ENCODE measurements around the gene SLC38A10. TPM values are rescaled to one million over a fixed set of nuclear protein-coding genes. Genes with fewer than 3 reads are reported as not detected.

SLC38A10 gene
- total RNA-seq, 1 experiment from 2014 or later = 121 TPM

- Histone ChIP-seq H3K36me3 (peaks cover 34% of the 10 kb centered on the region), H3K4me3 (peak overlapping the region; percentile 88), H3K9me3 (no peaks in the 10 kb centered on the region), H3K27me3 (no peaks in the 10 kb centered on the region)
- DNase-seq = no peak
Measured at GRCh38 chr17:81237591-81238489, 57.3 kb downstream of the SLC38A10 start.

- H3K36me3 ChIP-seq = peaks cover 26% of the 10 kb centered on the region
- H3K27me3 ChIP-seq = no peaks in the 10 kb centered on the region
- H3K4me3 ChIP-seq = no peak overlapping the region
- no peaks in the 10 kb centered on the region for H3K9me3 ChIP-seq
- DNase-seq = no peak
Measured at GRCh38 chr17:81236784-81237183, 58.3 kb downstream of the SLC38A10 start.

GRCh38 chr17:81235822-81236740 lies 59.0 kb downstream of the SLC38A10 start:
- peaks cover 25% of the 10 kb centered on the region for H3K36me3 ChIP-seq

DNA sequence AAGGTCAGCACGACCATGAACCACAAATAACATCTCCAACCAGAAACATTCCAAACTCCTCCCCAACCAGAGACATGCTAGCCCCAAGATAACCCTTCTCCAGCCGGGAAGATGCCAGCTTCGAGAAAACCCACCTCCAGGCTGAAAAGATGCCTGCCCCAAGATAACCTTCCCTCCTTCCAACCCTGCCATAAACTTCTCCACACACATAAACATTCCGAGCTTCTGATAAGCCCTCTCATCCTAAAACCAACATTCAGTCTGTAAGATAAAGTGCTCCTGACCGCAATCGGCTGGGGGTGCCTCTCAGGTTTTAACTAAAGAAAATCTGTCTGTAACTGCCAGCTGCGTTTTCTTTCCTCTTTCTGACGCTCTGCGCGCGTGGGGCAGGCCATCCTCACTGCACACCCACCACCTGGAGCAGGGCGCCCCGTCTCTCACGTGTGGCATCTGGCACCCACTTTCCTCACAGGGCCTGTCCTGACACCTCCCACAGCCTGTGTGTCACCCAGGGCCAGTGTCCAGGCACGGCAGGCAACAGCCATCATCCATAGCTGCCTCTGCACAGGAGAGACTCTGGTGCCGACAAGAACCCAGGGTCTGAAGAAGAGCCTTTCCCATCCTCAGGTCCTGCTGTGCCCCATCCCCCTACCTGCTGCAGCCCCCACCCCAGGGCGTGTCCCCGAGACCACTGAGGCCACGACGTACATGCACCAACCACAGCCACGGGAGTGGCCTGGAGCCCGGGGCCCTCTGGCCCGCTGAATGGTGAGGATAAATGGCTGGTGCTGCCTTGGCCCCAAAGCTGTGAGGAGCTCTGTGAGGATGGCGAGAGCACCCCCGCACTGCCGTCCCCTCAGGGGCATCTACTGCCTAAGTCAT lies 59.9 kb downstream of the SLC38A10 start:
- Histone ChIP-seq H3K4me3 (no peak overlapping the region), H3K9me3 (no peaks in the 10 kb centered on the region), H3K27me3 (no peaks in the 10 kb centered on the region), H3K36me3 (peaks cover 19% of the 10 kb centered on the region)
- DNase-seq = no peak

More at GRCh38 chr17:81235822-81236740, 59.0 kb downstream of the SLC38A10 start:
- H3K4me3 ChIP-seq = no peak overlapping the region
- no peaks in the 10 kb centered on the region for H3K9me3 ChIP-seq
- no peak for DNase-seq
- no peaks in the 10 kb centered on the region for H3K27me3 ChIP-seq

DNA sequence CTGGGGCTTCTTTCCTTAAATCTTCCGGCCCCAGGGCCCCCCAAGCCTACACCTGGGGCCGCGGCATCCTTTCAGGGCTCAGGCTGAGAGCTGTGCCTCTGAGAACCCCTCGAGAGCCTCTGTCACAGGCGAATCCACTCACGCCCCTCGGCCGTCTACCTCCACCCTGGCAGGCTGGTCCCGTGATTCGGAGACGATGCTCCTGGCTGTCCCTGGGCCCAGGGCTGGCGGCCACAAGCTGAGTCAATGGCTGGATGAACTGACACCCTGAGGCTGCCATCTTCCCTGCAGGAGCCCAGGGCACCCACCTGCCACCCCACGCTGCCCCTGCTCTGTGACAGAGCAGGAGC lies 60.6 kb downstream of the SLC38A10 start:
- no peaks in the 10 kb centered on the region for H3K27me3 ChIP-seq
- H3K4me3 ChIP-seq = no peak overlapping the region
- H3K36me3 ChIP-seq = peaks cover 18% of the 10 kb centered on the region
- no peaks in the 10 kb centered on the region for H3K9me3 ChIP-seq
- DNase-seq = no peak

DNA sequence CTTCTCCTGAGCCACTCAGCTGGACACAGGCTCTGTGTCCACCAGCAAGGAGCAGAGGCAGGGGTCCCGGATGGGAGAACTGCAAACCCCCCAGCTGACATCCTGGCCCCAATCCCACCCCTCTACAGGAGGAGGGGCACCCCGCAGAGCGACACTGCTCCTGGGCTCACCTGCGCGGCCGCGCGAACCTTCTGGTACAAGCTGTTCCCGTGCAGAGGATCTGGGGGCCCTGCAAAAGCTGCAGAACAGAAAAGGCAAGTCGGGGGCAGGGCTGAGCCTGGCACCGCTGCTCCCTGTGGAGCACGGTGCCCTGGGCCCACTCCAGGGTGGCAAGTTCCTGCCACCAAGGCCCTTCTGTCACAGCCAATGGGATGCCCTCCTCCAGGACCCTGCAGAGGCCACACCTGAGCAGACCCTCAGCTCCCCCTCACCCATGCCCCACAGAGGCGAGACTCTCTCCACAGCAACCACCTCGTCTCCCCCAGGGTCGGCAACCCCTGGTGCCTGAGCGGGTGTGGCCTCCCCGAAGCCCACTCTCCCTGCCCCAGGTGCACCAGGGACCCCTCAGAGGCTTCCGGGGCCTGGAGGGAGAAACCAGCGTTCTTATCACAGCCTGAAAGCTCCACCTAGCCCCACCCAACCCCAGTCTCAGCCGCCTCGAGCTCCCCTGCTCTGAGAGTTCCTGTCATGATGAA lies 61.1 kb downstream of the SLC38A10 start:
- no peaks in the 10 kb centered on the region for H3K9me3 ChIP-seq
- peaks cover 17% of the 10 kb centered on the region for H3K36me3 ChIP-seq
- no peaks in the 10 kb centered on the region for H3K27me3 ChIP-seq
- DNase-seq = no peak
- H3K4me3 ChIP-seq = no peak overlapping the region

- Histone ChIP-seq H3K4me3 (no peak overlapping the region), H3K9me3 (no peaks in the 10 kb centered on the region), H3K36me3 (peaks cover 17% of the 10 kb centered on the region), H3K27me3 (no peaks in the 10 kb centered on the region)
- DNase-seq = no peak
Measured at GRCh38 chr17:81233316-81233715, 61.8 kb downstream of the SLC38A10 start.

- Histone ChIP-seq H3K36me3 (peaks cover 17% of the 10 kb centered on the region), H3K9me3 (no peaks in the 10 kb centered on the region), H3K4me3 (no peak overlapping the region), H3K27me3 (no peaks in the 10 kb centered on the region)
- no peak for DNase-seq
Measured at GRCh38 chr17:81232616-81233241, 62.4 kb downstream of the SLC38A10 start.

- Histone ChIP-seq H3K4me3 (no peak overlapping the region), H3K9me3 (0 out of 2 replicates have a peak, but pooled peaks cover 1% of the 10 kb centered on the region), H3K27me3 (no peaks in the 10 kb centered on the region), H3K36me3 (peaks cover 17% of the 10 kb centered on the region)
- no peak for DNase-seq
Measured at GRCh38 chr17:81231766-81232581, 63.1 kb downstream of the SLC38A10 start.

DNA sequence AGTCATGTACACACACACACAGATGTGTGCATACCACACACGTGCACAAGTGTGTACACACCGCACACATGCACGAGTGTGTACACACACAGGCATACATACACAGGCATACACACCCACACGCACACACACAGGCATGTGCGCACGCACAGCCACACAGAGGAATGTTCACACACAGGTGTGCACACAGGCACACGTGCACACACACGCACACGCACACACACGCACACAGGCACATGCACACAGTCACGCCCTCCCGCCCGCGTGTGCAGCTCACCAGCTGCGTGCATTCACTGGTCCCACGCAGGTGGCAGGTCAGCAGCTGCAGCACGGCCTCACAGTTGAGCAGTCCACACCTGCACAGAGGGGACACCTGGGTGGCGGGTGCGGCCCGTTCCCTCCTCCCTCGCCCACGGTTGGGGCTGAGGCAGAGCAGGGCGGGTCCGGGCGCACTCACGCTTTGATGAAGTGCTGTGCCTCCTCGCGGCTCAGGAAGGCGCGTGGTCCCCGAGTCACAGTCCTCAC lies 63.9 kb downstream of the SLC38A10 start:
- Histone ChIP-seq H3K27me3 (no peaks in the 10 kb centered on the region), H3K36me3 (peaks cover 14% of the 10 kb centered on the region), H3K4me3 (no peak overlapping the region), H3K9me3 (0 out of 2 replicates have a peak, but pooled peaks cover 2% of the 10 kb centered on the region)
- no peak for DNase-seq

GRCh38 chr17:81230043-81230820 lies 64.9 kb downstream of the SLC38A10 start:
- H3K36me3 ChIP-seq = peaks cover 14% of the 10 kb centered on the region
- H3K9me3 ChIP-seq = 0 out of 2 replicates have a peak, but pooled peaks cover 2% of the 10 kb centered on the region
- H3K27me3 ChIP-seq = no peaks in the 10 kb centered on the region
- no peak overlapping the region for H3K4me3 ChIP-seq
- no peak for DNase-seq

DNA sequence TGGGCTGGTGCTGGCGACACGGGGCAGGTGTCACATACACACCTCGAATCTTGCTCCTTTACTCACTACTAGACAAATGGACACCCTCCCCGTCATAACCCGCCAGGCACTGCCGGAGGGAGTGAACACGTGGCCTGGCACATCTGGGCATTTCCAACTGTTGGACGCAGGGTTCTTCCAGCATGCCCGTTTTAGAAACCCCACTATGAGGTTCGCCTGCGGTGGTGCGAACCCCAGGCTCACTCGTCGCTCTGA lies 65.5 kb downstream of the SLC38A10 start:
- Histone ChIP-seq H3K4me3 (no peak overlapping the region), H3K9me3 (0 out of 2 replicates have a peak, but pooled peaks cover 2% of the 10 kb centered on the region), H3K27me3 (no peaks in the 10 kb centered on the region), H3K36me3 (peaks cover 14% of the 10 kb centered on the region)
- DNase-seq = no peak

GRCh38 chr17:81228834-81229665 lies 66.1 kb downstream of the SLC38A10 start:
- Histone ChIP-seq H3K9me3 (0 out of 2 replicates have a peak, but pooled peaks cover 2% of the 10 kb centered on the region), H3K4me3 (no peak overlapping the region), H3K27me3 (no peaks in the 10 kb centered on the region), H3K36me3 (peaks cover 14% of the 10 kb centered on the region)
- DNase-seq = no peak
